Measurements from ENCODE around the gene EPGN. TPM values are rescaled to one million over a fixed set of nuclear protein-coding genes. Genes with fewer than 3 reads are reported as not detected.

EPGN gene
- total and polyA plus RNA-seq, 10 donors: 0.05 to 1.2 (median 0.46) TPM; not detected in 7

- intact Hi-C loops (cut with DNase I; ENCODE audit: low total_unique reads): no loop called here
Observed at GRCh38 chr4:74287791-74288190, 20.5 kb upstream of the EPGN start.

DNA sequence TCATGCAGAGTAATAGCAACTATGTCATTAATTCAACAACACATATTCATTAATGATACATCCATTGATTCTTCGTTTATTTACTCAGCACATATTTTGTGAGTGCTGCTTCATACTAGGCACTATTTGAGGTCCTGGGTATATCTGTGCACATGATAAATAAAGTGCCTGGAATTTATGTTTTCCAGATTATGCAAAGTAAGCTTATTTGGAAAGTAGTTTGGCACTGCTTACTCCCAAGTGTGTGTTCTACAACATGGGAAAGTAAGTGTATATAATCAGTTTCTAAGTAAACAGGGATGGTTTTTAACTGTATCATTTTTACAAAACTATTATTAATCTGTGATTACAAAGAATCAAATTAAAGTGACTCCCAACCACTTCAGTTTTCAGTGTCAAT is 16.8 kb upstream of the EPGN start:
- no peak for DNase-seq
- Histone ChIP-seq H3K36me3 (no peaks in the 10 kb centered on the region), H3K9me3 (peaks cover 0 to 9% (median 0%) of the 10 kb centered on the region in 8 donors), H3K27ac (no peak overlapping the region), H3K4me1 (no peaks in the 10 kb centered on the region), H3K27me3 (replicated peaks in 1 of 7) (no peaks in the 10 kb centered on the region), H3K4me3 (no peak overlapping the region)
- intact Hi-C loops (cut with DNase I; ENCODE audit: low total_unique reads): no loop called here
- TF ChIP-seq POLR2AphosphoS5 (IDR thresholded peaks at IDR 0.05): no peak
- no peak for TF ChIP-seq POLR2A (IDR thresholded peaks at IDR 0.05)
- TF ChIP-seq, protein P1, sequence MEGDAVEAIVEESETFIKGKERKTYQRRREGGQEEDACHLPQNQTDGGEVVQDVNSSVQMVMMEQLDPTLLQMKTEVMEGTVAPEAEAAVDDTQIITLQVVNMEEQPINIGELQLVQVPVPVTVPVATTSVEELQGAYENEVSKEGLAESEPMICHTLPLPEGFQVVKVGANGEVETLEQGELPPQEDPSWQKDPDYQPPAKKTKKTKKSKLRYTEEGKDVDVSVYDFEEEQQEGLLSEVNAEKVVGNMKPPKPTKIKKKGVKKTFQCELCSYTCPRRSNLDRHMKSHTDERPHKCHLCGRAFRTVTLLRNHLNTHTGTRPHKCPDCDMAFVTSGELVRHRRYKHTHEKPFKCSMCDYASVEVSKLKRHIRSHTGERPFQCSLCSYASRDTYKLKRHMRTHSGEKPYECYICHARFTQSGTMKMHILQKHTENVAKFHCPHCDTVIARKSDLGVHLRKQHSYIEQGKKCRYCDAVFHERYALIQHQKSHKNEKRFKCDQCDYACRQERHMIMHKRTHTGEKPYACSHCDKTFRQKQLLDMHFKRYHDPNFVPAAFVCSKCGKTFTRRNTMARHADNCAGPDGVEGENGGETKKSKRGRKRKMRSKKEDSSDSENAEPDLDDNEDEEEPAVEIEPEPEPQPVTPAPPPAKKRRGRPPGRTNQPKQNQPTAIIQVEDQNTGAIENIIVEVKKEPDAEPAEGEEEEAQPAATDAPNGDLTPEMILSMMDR (IDR thresholded peaks at IDR 0.05 in 8 of 11, conservative IDR thresholded peaks at IDR 0.05 in 3 of 11): no peak
- WGBS, 5 donors: 81 to 98% (median 95%) methylated on average over 1 of the region's 1 CpG

More at GRCh38 chr4:74287791-74288190, 20.5 kb upstream of the EPGN start:
- H3K36me3 ChIP-seq: no peaks in the 10 kb centered on the region
- TF ChIP-seq POLR2A (IDR thresholded peaks at IDR 0.05): no peak
- TF ChIP-seq POLR2AphosphoS5 (IDR thresholded peaks at IDR 0.05): no peak
- TF ChIP-seq, protein P1 (IDR thresholded peaks at IDR 0.05 in 8 of 11, conservative IDR thresholded peaks at IDR 0.05 in 3 of 11): no peak
- peaks cover 0 to 7% (median 0%) of the 10 kb centered on the region in 8 donors for H3K9me3 ChIP-seq
- DNase-seq: no peak
- no peaks in the 10 kb centered on the region for H3K4me1 ChIP-seq
- no peak overlapping the region for H3K27ac ChIP-seq
- no peak overlapping the region for H3K4me3 ChIP-seq
- H3K27me3 ChIP-seq (replicated peaks in 1 of 7): no peaks in the 10 kb centered on the region

DNA sequence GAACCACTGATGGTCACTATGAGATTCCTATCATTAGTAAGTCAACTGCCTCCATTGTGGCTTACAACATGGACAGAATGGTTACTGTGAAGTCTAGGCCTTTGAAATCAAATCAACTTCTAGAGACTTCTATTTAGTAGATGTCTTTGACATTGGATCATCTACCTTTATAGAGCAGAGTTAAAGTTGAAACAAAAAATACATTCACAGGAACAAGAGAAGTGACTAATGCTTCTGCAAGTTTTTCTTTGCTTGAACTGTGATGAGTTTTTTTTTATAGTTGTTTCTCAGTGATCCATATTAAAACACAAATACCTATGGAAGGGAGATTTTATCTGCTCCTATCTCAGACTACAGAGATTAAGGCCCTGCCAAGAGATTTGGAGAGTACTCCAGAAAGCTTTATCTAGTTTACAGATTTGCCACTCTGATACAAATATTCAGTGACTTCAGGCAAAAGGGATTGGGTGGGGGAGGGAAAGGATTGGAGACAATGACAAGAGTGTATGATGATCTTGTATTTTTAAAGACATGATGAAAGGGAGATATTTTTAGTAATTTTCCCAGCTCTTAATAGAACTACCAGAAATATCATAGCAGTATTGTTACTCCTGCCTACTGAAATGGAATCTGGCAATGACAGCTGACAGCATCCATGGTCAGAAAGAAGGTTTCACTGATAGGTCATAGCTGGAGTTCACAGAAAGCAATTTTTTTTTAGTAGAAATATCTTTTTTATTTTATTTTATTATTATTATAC is 16.0 kb upstream of the EPGN start:
- no peaks in the 10 kb centered on the region for H3K4me1 ChIP-seq
- H3K4me3 ChIP-seq: no peak overlapping the region
- no peak for DNase-seq
- no peaks in the 10 kb centered on the region for H3K27me3 ChIP-seq (replicated peaks in 1 of 7)
- H3K36me3 ChIP-seq: no peaks in the 10 kb centered on the region
- H3K9me3 ChIP-seq: peaks cover 0 to 9% (median 0%) of the 10 kb centered on the region in 8 donors
- no peak overlapping the region for H3K27ac ChIP-seq
- TF ChIP-seq POLR2A (IDR thresholded peaks at IDR 0.05): no peak
- no peak for TF ChIP-seq POLR2AphosphoS5 (IDR thresholded peaks at IDR 0.05)
- TF ChIP-seq, protein P1 (IDR thresholded peaks at IDR 0.05 in 8 of 11, conservative IDR thresholded peaks at IDR 0.05 in 3 of 11): no peak
- intact Hi-C loops (cut with DNase I; ENCODE audit: low total_unique reads): no loop called here

GRCh38 chr4:74293558-74293957 is 14.7 kb upstream of the EPGN start:
- Histone ChIP-seq H3K27ac (no peak overlapping the region), H3K9me3 (peaks cover 0 to 9% (median 0%) of the 10 kb centered on the region in 8 donors), H3K4me1 (no peaks in the 10 kb centered on the region), H3K27me3 (replicated peaks in 1 of 7) (no peaks in the 10 kb centered on the region), H3K4me3 (no peak overlapping the region), H3K36me3 (no peaks in the 10 kb centered on the region)
- TF ChIP-seq POLR2AphosphoS5 (IDR thresholded peaks at IDR 0.05): no peak
- no peak for TF ChIP-seq POLR2A (IDR thresholded peaks at IDR 0.05)
- TF ChIP-seq, protein P1 (IDR thresholded peaks at IDR 0.05 in 8 of 11, conservative IDR thresholded peaks at IDR 0.05 in 3 of 11): no peak
- no peak for DNase-seq
- intact Hi-C loops (cut with DNase I; ENCODE audit: low total_unique reads): no loop called here
- 82 to 91% (median 87%) methylated on average over 2 of the region's 2 CpGs for WGBS, 5 donors
